MM.1S (cell line): ENCODE results near the gene RASSF1.

Experiments used
- CTCF ChIP-seq: fragments of 300-600 bp; sonication (generic); IDR thresholded peaks from 2 replicates; pipeline ENCODE4 v1.5.1; 2016; ENCODE audit warnings: antibody characterized with exemption, low read length, mixed read lengths
- EZH2 ChIP-seq: fragments of 300-600 bp; sonication (generic); optimal IDR thresholded peaks from 2 replicates; pipeline ENCODE3; 2017; ENCODE audit warnings: low read depth, mild to moderate bottlenecking, antibody characterized with exemption, low read length, mixed read lengths
- EZH2phosphoT487 ChIP-seq: fragments of 300-600 bp; sonication (generic); IDR thresholded peaks from 2 replicates; pipeline ENCODE4 v1.6.1; 2018; ENCODE audit warnings: antibody characterized with exemption, low read length

- TF ChIP-seq CTCF (no peak), EZH2phosphoT487 (no peak), EZH2 (no peak)
Observed at GRCh38 chr3:50322386-50323091, 18.1 kb downstream of the RASSF1 start, which contains the start of gene HYAL2.
